ENCODE data around the gene B3GNT5.

Gene B3GNT5

GRCh38 chr3:183230826-183231225 is 22.2 kb upstream of the B3GNT5 start:
- no peak for DNase-seq

GRCh38 chr3:183233966-183234365 is 19.1 kb upstream of the B3GNT5 start:
- no peak for DNase-seq

GRCh38 chr3:183239046-183239445 is 14.0 kb upstream of the B3GNT5 start:
- DNase-seq, result no peak

- DNase-seq, result no peak
These were observed 10.6 kb upstream of the B3GNT5 start for GRCh38 chr3:183242431-183242830.

GRCh38 chr3:183244219-183244618 is 8.8 kb upstream of the B3GNT5 start:
- no peak for DNase-seq

GRCh38 chr3:183244981-183245476 is 8.0 kb upstream of the B3GNT5 start:
- no peak for DNase-seq

GRCh38 chr3:183247011-183247589 is 6.0 kb upstream of the B3GNT5 start:
- no peak for DNase-seq

- no peak for DNase-seq
These were observed 3.9 kb upstream of the B3GNT5 start for GRCh38 chr3:183249006-183249718.

- no peak for DNase-seq
These were observed 803 bp upstream of the B3GNT5 start for GRCh38 chr3:183252118-183252782.

GRCh38 chr3:183253528-183254486 is 754 bp downstream of the B3GNT5 start:
- peak; percentile 33 for DNase-seq

GRCh38 chr3:183254487-183255347 is 1.7 kb downstream of the B3GNT5 start:
- no peak for DNase-seq

- DNase-seq, result no peak
These were observed 2.3 kb downstream of the B3GNT5 start for GRCh38 chr3:183255348-183255730.

- no peak for DNase-seq
These were observed 6.0 kb downstream of the B3GNT5 start for GRCh38 chr3:183259087-183259486.

GRCh38 chr3:183259621-183260020 is 6.6 kb downstream of the B3GNT5 start:
- DNase-seq, result no peak

GRCh38 chr3:183260167-183260904 is 7.3 kb downstream of the B3GNT5 start:
- no peak for DNase-seq

- DNase-seq, result no peak
These were observed 8.2 kb downstream of the B3GNT5 start for GRCh38 chr3:183261151-183261724.

- DNase-seq, result no peak
These were observed 9.9 kb downstream of the B3GNT5 start for GRCh38 chr3:183262875-183263378.

GRCh38 chr3:183264268-183264667 is 11.2 kb downstream of the B3GNT5 start:
- DNase-seq, result no peak

- no peak for DNase-seq
These were observed 12.1 kb downstream of the B3GNT5 start for GRCh38 chr3:183265157-183265642.

- DNase-seq, result peak; percentile 46
These were observed 12.9 kb downstream of the B3GNT5 start for GRCh38 chr3:183265834-183266417.

Measured in activated naive CD4-positive, alpha-beta T cell treated with anti-CD3 and anti-CD28 coated beads, Interleukin-2, amount 50 U/mL, for 16 hours (primary cell).